ENCODE results near the gene MEGF8.

- TF ChIP-seq CTCF (IDR thresholded peaks at IDR 0.05) (no peak), POLR2A (IDR thresholded peaks at IDR 0.05) (no peak)
Measured at GRCh38 chr19:42325896-42326771, 699 bp downstream of the MEGF8 start.
